ENCODE data around the gene FASTK. TPM values are rescaled to one million over a fixed set of nuclear protein-coding genes. Genes with fewer than 3 reads are reported as not detected.
A peak's percentile ranks its signal among the peaks of the same experiment; 100 is the strongest.

The FASTK gene
- total and polyA plus RNA-seq, 7 donors = 87.1 to 194 (median 126) TPM

GRCh38 chr7:151124899-151125399 lies 44.3 kb upstream of the FASTK start:
- H3K27me3 ChIP-seq (ENCODE audit: insufficient read depth in 3 of 3, low read length in 2 of 3) = no peaks in the 10 kb centered on the region
- peak overlapping the region; percentile 64 for H3K4me3 ChIP-seq
- H3K36me3 ChIP-seq (ENCODE audit: insufficient read depth in 1 of 2, low read depth in 1 of 2) = peaks cover 0 to 63% of the 10 kb centered on the region in 2 donors
- H3K27ac ChIP-seq = no peak overlapping the region
- ATAC-seq = no peak
- peaks cover 20% of the 10 kb centered on the region for H3K4me1 ChIP-seq
- DNase-seq = no peak
- 81 to 90% (median 85%) methylated on average over 14 of the region's 14 CpGs for WGBS, 3 donors
- no peaks in the 10 kb centered on the region for H3K9me3 ChIP-seq
- TF ChIP-seq, protein P1, sequence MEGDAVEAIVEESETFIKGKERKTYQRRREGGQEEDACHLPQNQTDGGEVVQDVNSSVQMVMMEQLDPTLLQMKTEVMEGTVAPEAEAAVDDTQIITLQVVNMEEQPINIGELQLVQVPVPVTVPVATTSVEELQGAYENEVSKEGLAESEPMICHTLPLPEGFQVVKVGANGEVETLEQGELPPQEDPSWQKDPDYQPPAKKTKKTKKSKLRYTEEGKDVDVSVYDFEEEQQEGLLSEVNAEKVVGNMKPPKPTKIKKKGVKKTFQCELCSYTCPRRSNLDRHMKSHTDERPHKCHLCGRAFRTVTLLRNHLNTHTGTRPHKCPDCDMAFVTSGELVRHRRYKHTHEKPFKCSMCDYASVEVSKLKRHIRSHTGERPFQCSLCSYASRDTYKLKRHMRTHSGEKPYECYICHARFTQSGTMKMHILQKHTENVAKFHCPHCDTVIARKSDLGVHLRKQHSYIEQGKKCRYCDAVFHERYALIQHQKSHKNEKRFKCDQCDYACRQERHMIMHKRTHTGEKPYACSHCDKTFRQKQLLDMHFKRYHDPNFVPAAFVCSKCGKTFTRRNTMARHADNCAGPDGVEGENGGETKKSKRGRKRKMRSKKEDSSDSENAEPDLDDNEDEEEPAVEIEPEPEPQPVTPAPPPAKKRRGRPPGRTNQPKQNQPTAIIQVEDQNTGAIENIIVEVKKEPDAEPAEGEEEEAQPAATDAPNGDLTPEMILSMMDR (IDR thresholded peaks at IDR 0.05) = no peak
- intact Hi-C loops (cut with DNase I) = loop anchor here (1.0 to 5.0 kb wide), 6 partner anchors 47 to 178 kb away; no protein-coding TSS in a partner anchor

DNA sequence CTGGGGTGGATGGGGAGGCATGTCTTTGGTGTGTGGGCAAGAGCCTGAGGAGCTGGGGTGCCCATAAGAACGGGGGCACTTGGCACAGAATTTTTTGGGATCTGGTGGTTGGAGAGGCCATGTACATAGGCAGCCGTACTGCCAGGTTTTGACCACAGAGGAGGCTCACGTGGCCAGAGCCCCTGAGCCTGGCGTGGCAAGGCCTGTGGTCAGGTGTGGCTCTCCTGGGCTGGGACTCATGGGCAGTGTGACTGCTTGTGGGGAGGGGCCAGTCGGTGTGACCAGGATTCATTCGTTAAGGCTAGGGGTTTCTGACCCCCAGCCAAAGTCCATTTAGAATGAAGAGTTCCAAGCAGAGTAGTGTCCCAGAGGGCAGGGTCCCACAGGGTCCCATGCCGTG lies 43.9 kb upstream of the FASTK start:
- TF ChIP-seq, protein P1 (IDR thresholded peaks at IDR 0.05) = no peak
- intact Hi-C loops (cut with DNase I) = loop anchor here (1.0 to 5.0 kb wide), 6 partner anchors 48 to 178 kb away; no protein-coding TSS in a partner anchor
- Histone ChIP-seq H3K9me3 (no peaks in the 10 kb centered on the region), H3K36me3 (ENCODE audit: insufficient read depth in 1 of 2, low read depth in 1 of 2) (peaks cover 0 to 63% of the 10 kb centered on the region in 2 donors), H3K4me1 (peaks cover 20% of the 10 kb centered on the region), H3K27ac (no peak overlapping the region), H3K27me3 (ENCODE audit: insufficient read depth in 3 of 3, low read length in 2 of 3) (no peaks in the 10 kb centered on the region), H3K4me3 (no peak overlapping the region)
- DNase-seq (no peak), ATAC-seq (no peak)
- WGBS, 3 donors = 82 to 90% (median 83%) methylated on average over 7 of the region's 7 CpGs

DNA sequence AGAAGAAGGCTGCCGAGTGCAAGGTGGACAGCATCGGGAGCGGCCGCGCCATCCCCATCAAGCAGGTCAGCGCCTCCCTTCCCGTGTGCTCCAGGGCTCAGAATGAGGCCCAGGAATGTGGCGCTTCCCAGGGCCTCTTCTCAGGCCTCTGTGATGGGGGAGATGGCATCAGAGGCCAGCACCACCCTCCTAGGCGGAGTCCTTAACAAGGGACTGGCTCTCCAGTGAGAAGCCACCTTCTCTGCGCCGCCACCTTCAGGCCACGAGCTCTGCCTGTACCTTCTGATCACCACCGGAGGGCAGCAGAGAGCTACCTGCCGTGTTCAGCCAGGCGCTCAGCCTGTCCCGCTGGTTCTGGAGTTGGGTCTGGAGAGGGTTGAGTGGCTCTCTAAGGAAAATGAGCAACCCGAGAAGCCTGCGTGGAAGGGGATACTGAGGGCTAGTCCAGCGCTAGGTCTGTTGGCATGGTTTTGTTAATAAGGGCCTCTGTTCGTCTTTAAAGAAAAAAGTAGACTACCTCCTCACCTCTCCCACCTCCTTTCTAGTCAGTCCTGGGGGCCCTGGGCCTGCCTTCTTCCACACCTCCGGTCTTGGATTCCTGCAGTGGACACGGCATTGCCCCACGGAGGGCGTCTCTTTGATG lies 43.3 kb upstream of the FASTK start:
- intact Hi-C loops (cut with DNase I) = loop anchor here (1.0 to 5.0 kb wide), 6 partner anchors 48 to 179 kb away; no protein-coding TSS in a partner anchor
- peaks cover 20% of the 10 kb centered on the region for H3K4me1 ChIP-seq
- no peak overlapping the region for H3K27ac ChIP-seq
- H3K36me3 ChIP-seq (ENCODE audit: insufficient read depth in 1 of 2, low read depth in 1 of 2) = peaks cover 0 to 63% of the 10 kb centered on the region in 2 donors
- no peaks in the 10 kb centered on the region for H3K9me3 ChIP-seq
- no peak overlapping the region for H3K4me3 ChIP-seq
- DNase-seq (peak; percentile 83 to 91), ATAC-seq (peak; percentile 83 to 92 (median 88))
- no peaks in the 10 kb centered on the region for H3K27me3 ChIP-seq (ENCODE audit: insufficient read depth in 3 of 3, low read length in 2 of 3)
- WGBS, 3 donors = 41 to 44% (median 44%) methylated on average over 24 of the region's 24 CpGs
- TF ChIP-seq, protein P1 (IDR thresholded peaks at IDR 0.05) = peak; percentile 99

- TF ChIP-seq, protein P1 (IDR thresholded peaks at IDR 0.05) = no peak
- WGBS, 3 donors = 88 to 92% (median 89%) methylated on average over 41 to 50 of the region's 50 CpGs
- intact Hi-C loops (cut with DNase I) = loop anchor here (5.0 kb wide), 3 partner anchors 119 to 179 kb away; no protein-coding TSS in a partner anchor
- Histone ChIP-seq H3K4me1 (peaks cover 20% of the 10 kb centered on the region), H3K9me3 (no peaks in the 10 kb centered on the region), H3K4me3 (no peak overlapping the region), H3K27me3 (ENCODE audit: insufficient read depth in 3 of 3, low read length in 2 of 3) (no peaks in the 10 kb centered on the region), H3K36me3 (ENCODE audit: insufficient read depth in 1 of 2, low read depth in 1 of 2) (peaks cover 0 to 63% of the 10 kb centered on the region in 2 donors), H3K27ac (no peak overlapping the region)
- DNase-seq = no peak
- ATAC-seq = no peak
Observed at GRCh38 chr7:151123158-151123821, 42.7 kb upstream of the FASTK start.

All from psoas muscle (tissue), 8 donors.